22Rv1 (cell line): ENCODE results near the gene MAN2A1.
A peak's percentile ranks its signal among the peaks of the same experiment; 100 is the strongest.

Source experiments
- H3K27ac ChIP-seq: fragments of 450-650 bp; 2 replicates; pipeline ENCODE4 v1.5.1; 2017
- ZFX ChIP-seq: fragments of 450-650 bp; IDR thresholded peaks from 2 replicates; pipeline ENCODE4 v1.6.1; 2017; ENCODE audit warnings: antibody characterized with exemption, borderline replicate concordance
- TF ChIP-seq, protein P1 (sequence below): fragments of 450-650 bp; IDR thresholded peaks from 2 replicates; pipeline ENCODE4 v1.5.1; 2017; ENCODE audit warnings: mild to moderate bottlenecking

MAN2A1 gene

DNA sequence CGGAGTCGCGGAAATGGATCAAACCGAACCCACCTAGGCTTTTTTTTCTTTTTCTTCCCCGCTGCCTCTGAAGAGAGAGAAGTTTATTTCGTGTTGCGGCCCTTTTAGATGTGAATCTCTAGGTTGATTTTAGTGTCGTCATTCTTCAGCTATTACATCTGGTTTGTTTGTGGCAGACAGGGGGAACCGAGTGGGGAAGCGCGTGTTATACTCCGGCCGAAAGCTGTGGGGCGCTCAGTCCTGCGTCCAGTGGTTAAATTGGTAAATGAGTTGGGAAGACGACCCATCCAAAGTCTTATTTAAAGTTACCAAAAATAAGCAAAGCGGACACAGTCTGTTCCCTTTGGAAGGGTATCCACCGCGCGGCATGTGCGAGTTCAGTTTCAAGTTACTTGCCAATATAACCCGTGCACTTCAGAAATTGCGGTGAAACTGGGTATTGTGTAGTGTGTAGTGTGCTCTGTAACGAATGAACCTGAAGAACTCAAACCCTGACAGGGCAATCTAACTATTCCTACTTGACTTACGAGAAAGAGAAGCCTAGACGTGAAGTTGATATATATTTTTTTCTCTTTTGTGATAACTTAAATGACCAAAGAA is 1.3 kb downstream of the MAN2A1 start:
- H3K27ac ChIP-seq = peak overlapping the region; percentile 98
- no peak for TF ChIP-seq ZFX
- TF ChIP-seq, protein P1, sequence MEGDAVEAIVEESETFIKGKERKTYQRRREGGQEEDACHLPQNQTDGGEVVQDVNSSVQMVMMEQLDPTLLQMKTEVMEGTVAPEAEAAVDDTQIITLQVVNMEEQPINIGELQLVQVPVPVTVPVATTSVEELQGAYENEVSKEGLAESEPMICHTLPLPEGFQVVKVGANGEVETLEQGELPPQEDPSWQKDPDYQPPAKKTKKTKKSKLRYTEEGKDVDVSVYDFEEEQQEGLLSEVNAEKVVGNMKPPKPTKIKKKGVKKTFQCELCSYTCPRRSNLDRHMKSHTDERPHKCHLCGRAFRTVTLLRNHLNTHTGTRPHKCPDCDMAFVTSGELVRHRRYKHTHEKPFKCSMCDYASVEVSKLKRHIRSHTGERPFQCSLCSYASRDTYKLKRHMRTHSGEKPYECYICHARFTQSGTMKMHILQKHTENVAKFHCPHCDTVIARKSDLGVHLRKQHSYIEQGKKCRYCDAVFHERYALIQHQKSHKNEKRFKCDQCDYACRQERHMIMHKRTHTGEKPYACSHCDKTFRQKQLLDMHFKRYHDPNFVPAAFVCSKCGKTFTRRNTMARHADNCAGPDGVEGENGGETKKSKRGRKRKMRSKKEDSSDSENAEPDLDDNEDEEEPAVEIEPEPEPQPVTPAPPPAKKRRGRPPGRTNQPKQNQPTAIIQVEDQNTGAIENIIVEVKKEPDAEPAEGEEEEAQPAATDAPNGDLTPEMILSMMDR = peak; percentile 77

DNA sequence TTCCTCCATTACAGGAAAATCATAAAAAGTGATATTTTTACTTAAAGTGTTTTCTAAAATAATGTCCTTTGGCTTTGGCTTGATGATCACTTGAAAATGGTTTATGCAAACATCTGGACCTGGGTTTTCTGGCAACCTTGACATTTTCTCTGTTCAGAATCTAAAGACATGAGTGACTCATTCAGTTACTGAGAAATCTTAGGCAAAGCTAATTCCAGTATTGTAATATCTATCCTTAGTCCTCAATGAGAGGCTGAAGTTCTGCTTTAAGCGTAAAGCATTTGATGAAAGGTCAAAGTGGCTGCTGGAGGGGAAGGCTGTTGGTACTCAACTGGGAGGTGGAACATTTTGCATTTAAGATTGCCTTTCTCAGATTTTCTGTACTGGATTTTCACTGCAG is 2.3 kb downstream of the MAN2A1 start:
- H3K27ac ChIP-seq = no peak overlapping the region
- TF ChIP-seq, protein P1 = no peak
- TF ChIP-seq ZFX = no peak

DNA sequence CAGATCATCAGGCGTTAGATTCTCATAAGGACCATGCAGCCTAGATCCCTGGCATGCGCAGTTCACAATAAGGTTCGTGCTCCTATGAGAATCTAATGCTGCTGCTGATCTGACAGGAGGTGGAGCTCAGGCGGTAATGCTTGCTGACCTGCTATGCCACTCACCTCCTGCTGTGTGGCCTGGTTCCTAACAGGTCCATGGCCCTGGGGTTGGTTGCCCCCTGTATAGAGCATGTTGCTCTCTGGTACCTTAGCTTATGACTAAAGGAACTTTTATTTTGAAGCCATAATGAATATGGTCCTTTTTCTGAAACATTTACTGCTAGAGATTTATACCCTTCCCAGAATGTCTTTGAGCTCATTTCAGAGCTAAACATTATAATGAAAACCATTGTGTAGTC is 3.1 kb downstream of the MAN2A1 start:
- no peak overlapping the region for H3K27ac ChIP-seq

DNA sequence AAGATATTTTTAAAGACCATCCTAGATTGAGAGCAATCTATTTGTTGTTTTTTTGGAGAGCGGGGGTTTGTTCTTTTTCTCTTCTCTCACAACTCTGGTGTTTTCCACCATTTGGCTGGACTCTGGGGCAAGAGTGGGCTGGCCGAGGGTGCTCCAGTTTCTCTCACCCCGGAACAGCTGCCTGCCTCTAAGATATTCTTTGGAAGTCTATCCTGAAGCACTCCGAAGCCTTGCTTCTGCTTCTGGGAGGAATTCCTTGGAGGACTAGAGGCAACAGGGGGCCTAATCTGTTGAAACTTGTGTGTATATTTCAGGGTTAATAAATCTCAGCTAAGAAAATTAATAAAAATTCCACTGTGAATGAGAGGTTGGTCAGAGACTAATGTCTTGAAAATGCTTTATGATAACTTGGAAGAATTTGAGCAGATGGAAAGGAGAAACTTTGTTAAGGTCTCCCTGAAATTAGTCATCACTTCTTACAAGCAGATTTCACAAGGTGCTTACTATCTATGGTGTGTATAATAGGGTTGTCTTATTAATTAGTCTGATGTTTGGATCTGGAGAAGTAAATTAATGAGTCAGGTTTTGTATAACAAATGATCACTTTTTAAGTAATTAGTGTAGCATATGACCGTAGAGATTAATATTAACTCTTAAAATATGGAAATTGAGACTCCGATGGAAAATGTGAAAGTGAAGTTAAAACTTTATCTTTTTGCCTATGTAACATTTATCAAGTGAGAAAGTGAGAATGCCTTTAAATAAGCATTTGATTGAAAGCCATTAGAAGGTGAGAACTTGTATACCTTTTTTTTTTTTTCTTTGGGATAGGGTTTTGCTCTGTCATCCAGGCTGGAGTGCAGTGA is 4.0 kb downstream of the MAN2A1 start:
- TF ChIP-seq, protein P1 = no peak
- TF ChIP-seq ZFX = no peak

More for the DNA sequence above, 3.1 kb downstream of the MAN2A1 start:
- TF ChIP-seq, protein P1 = no peak
- TF ChIP-seq ZFX = no peak

DNA sequence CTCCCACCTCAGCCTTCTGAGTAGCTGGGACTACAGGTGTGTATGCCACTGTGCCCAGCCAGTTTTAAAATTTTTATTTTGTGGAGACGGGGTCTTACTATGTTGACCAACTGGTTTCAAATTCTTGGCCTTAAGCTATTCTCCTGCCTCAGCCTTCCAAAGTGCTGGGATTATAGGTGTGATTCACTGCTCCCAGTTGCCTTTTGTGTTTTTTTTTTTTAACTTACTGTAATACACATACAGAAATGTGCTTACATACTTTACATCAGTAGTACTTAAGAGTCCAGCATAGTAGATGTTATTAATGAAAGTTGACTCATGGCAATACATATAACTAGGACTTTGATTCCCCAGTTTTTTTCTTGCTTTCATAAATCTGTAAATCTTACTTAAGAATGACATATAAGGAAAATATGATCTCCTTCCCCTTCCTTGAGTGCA is 4.7 kb downstream of the MAN2A1 start:
- TF ChIP-seq, protein P1 = no peak
- TF ChIP-seq ZFX = no peak
- H3K27ac ChIP-seq = no peak overlapping the region

More for the DNA sequence above, 4.0 kb downstream of the MAN2A1 start:
- H3K27ac ChIP-seq = no peak overlapping the region

DNA sequence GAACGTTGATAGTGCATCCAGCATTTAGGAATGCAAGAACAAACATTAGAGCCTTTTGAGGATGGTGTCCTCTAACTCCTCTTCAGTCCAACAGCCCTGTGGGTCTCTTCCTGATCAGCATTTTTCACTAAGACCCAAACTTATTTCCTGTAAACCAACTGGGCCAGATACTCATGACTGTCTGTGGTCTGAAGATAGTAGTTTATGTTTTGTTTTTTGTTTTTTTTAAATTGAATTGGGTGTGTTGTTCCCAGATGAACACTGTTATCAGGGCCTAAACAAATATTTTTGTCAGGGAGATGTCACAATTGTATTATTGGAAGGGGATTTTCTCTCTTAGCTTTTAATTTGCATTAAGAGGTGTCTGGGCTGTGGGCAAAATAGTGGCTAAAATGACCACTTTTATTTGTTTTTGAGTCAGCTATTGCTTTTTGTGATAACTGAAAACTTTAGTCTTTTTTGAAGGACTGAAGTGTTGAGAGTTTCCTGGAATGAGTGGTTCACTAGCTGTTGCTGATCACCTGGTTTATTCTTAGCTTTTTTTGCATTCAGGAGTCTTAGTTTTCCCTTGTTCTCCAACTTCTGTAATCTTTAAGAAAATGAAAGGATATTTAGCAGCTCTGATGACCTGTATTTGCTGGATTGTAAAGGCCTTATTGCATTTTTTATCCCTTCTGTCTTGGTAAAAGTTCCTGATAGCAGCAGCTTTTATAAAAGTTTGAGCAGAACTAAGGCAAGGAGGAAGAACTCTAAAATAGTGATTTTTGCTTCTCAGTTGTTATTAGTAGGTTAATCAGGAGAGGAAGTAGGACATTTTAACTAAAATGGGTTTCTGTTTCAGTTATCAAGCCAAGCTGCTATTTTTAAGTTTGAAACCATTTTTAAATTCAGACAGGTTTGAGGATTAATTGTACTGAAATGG is 5.5 kb downstream of the MAN2A1 start:
- H3K27ac ChIP-seq = no peak overlapping the region
- no peak for TF ChIP-seq ZFX
- TF ChIP-seq, protein P1 = no peak
